GM12873 (cell line): Measurements from ENCODE around the gene MOB2.

Experiments used
- CTCF ChIP-seq: IDR thresholded peaks from 2 replicates; pipeline ENCODE4 v1.5.1; 2012; ENCODE audit warnings: low read depth, mild to moderate bottlenecking, moderate library complexity, low read length, control low read depth; ENCODE audit not compliant: insufficient read depth; ENCODE audit errors: missing control alignments

The MOB2 gene

DNA sequence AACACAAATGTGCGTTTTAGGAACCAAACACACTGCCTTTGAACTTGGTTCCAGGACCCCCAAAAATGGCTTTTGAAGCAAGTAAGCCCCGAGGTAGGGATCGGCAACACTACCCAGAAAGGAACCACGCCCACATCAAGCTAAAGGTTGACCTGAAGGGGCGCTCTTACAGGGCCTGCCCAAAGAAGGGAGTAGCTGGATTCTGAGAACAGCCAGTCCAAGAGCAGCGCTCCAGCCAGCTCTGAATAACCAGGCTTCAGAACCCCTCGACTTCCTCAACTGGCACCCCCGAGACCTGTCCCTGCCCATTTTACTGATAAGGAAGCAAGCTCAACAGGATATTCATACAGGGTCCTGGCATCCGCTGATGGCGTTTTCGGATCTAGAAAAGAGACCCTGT, 18.9 kb upstream of the MOB2 start:
- peak; percentile 9 for TF ChIP-seq CTCF

DNA sequence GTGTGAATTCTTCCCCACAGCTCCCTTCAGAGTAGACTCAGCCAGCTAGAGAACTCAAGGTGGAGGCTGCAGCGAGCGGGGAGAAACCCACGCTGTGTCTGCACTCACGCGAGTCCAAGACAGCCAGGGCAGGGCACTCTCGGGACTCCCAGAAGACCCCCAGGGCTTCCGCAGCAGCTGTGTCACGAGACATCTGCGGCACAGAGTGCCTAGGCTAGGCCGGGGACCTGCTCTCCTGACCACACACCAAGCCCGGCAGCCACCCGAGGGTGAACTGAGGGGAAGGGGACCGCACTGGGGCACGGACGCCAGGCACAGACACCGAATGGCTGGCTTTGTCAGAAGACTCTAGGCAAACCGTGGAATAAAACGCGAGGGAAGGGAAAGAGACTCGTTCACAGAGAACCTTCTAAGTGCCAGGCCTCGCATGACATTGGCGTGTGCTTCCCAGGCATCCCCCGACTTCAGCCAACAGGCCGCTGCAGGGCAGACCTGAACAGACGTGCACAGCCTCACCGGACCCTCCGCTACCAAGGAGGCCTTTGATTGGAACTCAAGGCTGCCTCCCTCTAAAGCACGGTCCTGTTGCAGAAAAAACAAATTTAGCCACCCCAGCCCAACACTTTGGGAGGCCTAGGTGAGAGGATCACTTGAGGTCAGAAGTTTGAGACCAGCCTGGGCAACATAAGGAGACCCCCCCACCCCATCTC, 18.2 kb upstream of the MOB2 start:
- TF ChIP-seq CTCF: no peak

DNA sequence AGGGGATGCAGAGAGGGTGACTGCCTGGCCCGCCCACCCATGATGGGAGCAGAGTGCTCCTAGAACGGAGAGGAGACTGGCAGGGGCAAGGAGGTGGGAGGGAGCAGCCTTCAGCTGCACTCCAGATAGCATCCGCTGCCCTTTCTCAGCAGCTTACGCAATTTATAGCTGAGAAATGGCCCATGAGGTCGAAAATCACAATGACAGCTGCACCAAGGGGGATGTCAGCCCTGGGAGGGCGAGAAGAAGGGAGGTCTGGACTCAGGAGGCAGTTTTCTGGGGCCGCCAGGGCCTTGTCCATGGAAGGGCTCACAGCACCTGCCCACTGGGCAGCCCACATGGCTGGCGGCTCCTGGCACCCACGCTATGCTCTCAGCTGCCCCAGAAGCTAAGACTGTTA, 17.6 kb upstream of the MOB2 start:
- TF ChIP-seq CTCF: no peak

DNA sequence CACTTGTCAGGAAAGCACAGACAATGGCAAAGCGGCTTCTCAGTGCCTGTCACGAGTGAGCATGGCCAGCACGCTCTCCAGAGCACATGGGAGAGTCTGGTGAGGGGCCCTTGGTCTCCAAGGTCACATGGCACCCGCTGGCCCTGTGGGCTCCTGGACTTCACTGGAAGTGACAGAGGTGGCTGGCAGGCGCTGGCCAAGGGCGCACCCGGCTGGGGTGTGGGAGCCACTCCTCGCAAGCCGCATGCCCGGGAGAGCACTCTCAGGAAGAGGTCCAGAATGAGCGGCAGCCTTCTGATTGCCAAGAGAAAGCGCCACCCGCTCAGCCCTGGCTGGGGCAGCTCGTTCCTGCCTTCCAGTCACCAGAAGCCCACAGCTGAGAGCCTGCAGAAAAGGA, 17.1 kb upstream of the MOB2 start:
- no peak for TF ChIP-seq CTCF

- TF ChIP-seq CTCF: no peak
These were observed 16.6 kb upstream of the MOB2 start for GRCh38 chr11:1502954-1503707.

- TF ChIP-seq CTCF: no peak
These were observed 15.8 kb upstream of the MOB2 start for GRCh38 chr11:1502168-1502953.

DNA sequence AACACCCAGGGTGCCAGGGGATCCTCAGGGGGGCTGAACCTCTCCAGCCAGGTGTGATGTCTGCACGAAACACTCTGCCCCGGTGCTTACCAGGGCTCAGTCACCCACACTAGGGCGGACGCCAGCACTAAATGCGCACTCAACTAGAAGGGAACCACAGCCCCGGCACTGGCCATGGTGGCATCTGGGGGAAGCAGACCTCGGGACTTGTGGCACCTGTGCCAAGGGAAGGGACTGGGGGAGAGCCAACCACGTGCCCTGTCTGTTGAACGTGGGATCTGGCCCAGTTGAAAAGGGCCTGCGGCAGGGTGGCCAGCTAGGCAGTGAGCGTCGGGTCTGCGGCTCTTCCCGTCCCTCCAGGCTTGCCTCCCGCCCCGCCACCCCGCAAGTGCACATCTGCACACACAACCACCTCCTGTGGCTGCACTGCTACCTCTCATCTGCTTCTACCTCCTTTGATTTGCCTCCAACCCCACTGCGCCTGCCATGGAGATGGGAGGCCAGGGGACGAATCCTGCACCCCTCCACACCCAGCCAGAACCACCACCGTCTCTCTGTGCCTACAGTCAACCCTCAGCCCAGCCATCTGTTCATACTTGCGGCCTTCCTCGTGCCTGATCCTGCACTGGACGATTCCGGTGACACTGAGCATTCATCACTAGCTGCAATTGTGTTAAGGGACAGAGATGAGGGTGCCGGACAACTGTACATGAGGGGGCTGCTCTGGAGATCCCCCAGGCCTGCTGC, 15.0 kb upstream of the MOB2 start:
- TF ChIP-seq CTCF: no peak
